ENCODE data around the gene TECTA.

- TF ChIP-seq USF2 (IDR thresholded peaks at IDR 0.05; ENCODE audit: borderline replicate concordance, low read depth, low read length) (no peak), CTCF (IDR thresholded peaks at IDR 0.05) (no peak), RAD21 (IDR thresholded peaks at IDR 0.05; ENCODE audit: low read length) (no peak), REST (IDR thresholded peaks at IDR 0.05; ENCODE audit: low read depth, low read length) (no peak), RFX5 (IDR thresholded peaks at IDR 0.05; ENCODE audit: low read length) (no peak), TAF1 (IDR thresholded peaks at IDR 0.05; ENCODE audit: borderline replicate concordance, low read depth, low read length) (no peak), MXI1 (IDR thresholded peaks at IDR 0.05; ENCODE audit: low read depth, low read length) (no peak), POLR2AphosphoS5 (IDR thresholded peaks at IDR 0.05; ENCODE audit: low read depth, low read length) (no peak), JUND (IDR thresholded peaks at IDR 0.05) (no peak), PBX3 (IDR thresholded peaks at IDR 0.05) (no peak), NRF1 (IDR thresholded peaks at IDR 0.05; ENCODE audit: low read depth, low read length) (no peak), CHD2 (IDR thresholded peaks at IDR 0.05; ENCODE audit: low read length, partially characterized antibody) (no peak), EP300 (IDR thresholded peaks at IDR 0.05; ENCODE audit: borderline replicate concordance in 1 of 2, low read depth in 1 of 2, low read length in 1 of 2) (no peak), SIN3A (IDR thresholded peaks at IDR 0.05; ENCODE audit: borderline replicate concordance, low read depth, low read length) (no peak)
These were observed at the start of gene TECTA for GRCh38 chr11:121100943-121101342.
